LNCaP clone FGC (cell line): ENCODE measurements around the gene TNFRSF19.

Experiments
- DNase-seq: peaks from one replicate; pipeline ENCODE4 v3.0.0-alpha.2; 2011; ENCODE audit warnings: low read depth
- H3K4me3 ChIP-seq: 2 replicates; pipeline ENCODE4 v1.5.1; 2011; ENCODE audit warnings: mild to moderate bottlenecking, low read depth, low read length, control low read depth
- TF ChIP-seq, protein P1 (sequence below): IDR thresholded peaks from 2 replicates; pipeline ENCODE4 v1.5.1; 2012; ENCODE audit warnings: mild to moderate bottlenecking; ENCODE audit not compliant: control insufficient read depth, insufficient read depth; ENCODE audit errors: extremely low read depth

The TNFRSF19 gene

DNA sequence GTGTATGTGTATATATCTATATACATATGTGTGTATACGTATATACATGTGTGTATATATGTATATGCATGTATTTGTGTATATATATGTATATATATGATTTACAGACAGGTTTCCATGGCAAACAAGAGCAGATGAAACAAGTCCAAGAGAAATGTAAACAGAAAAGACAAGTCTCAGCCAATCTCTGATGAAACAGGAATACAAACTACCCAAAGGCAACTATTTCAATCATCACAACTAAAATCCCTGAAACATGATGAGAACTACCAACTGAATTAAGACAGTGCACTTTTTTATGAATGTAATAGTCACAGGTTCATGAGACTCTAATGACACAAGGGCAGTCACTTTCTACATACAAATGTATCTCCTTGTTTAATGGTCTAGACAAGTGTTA lies 140.2 kb downstream of the TNFRSF19 start:
- TF ChIP-seq, protein P1, sequence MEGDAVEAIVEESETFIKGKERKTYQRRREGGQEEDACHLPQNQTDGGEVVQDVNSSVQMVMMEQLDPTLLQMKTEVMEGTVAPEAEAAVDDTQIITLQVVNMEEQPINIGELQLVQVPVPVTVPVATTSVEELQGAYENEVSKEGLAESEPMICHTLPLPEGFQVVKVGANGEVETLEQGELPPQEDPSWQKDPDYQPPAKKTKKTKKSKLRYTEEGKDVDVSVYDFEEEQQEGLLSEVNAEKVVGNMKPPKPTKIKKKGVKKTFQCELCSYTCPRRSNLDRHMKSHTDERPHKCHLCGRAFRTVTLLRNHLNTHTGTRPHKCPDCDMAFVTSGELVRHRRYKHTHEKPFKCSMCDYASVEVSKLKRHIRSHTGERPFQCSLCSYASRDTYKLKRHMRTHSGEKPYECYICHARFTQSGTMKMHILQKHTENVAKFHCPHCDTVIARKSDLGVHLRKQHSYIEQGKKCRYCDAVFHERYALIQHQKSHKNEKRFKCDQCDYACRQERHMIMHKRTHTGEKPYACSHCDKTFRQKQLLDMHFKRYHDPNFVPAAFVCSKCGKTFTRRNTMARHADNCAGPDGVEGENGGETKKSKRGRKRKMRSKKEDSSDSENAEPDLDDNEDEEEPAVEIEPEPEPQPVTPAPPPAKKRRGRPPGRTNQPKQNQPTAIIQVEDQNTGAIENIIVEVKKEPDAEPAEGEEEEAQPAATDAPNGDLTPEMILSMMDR = no peak
- no peak overlapping the region for H3K4me3 ChIP-seq
- DNase-seq = no peak

DNA sequence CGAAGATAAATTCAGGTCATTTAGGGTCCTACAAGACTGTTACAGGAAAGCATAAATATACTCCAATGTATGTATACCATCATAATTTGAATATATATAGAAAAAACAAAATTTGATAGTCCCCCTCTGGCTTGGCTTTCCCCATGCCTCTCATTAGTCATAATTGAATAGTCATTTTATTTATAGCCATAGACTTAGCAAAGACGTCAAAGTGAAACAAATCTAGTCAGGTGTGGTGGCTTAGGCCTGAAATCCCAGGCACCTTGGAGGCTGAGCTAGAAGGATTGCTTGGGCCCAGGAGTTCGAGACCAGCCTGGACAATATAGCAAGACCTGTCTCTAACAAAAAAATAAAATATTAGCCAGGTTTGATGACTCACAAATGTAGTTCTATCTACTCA lies 141.1 kb downstream of the TNFRSF19 start:
- TF ChIP-seq, protein P1 = no peak
- H3K4me3 ChIP-seq = no peak overlapping the region
- DNase-seq = no peak

DNA sequence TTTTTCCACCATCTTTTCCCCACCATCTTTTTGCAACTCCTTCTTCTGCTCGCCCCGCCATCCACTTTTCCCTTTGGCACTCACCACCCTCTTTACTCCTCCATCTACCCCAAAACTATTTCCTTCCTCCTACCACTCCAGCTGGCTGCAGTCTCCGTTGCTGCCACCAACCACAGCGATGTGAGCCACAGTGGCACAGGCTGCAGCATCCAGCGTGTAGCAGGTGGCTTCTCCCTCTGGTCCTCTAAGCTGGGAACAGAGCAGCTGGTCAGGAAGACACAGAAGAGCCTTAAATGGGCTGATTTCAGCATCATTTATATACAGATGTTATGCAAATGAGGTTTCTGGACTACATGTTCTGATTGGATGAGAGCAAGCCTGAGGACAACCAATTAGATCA lies 144.5 kb downstream of the TNFRSF19 start:
- TF ChIP-seq, protein P1 = no peak
- H3K4me3 ChIP-seq = no peak overlapping the region
- DNase-seq = no peak

DNA sequence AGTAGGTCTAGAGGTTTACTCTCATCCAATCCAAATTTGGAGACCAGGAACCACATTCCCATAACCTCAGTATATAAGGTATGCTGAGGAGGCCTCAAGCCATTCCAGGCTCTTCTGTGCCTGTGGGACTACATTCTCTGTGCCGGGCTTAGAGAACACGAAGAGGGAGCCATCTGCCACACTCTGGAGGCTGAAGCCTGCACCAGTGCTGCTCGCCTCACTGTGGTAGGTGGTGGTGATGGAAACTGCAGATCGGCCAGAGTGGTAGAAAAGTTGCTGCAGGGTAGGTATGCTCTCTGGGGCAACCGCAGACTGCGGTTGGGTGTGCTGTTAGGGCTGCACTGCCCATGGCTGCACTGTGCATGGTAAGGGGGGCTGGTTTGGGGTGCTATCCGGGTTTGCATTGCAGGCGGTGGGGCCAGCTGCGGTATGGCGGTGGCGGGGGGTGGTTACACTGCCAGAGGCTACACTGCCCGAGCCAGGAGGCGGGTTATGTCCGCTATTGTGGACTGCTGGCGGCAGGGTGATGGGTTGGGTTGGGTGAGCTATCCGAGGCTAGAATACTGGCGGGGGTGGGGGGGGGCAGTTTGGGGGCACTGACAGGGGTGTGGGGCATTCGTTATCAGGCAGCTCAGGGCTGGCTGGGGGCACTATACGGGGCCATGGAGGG lies 145.0 kb downstream of the TNFRSF19 start:
- H3K4me3 ChIP-seq = no peak overlapping the region
- DNase-seq = no peak

DNA sequence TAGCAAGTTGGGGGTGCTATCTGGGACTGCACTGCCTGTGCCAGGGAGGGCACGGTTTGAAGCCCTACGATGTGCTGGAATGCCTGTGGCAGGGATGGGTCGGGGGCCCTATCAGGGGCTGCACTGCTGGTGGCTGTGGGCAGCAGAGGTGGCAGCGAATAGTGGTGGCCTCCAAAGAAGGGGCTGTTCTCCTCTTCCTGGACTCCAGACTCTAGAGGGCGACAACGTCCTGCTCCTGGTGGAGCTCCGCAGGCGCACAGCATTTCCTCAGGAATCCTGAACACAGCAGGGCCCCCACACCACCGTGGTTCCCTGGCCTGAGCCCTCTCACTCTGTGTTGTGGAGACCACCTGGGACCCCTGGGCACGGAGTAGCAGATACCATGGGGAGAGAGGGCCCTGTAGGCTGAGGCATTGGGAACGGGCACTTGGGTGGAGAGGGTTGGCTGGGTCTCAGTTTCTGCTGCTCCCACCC lies 145.6 kb downstream of the TNFRSF19 start:
- no peak for DNase-seq
- TF ChIP-seq, protein P1 = 0 out of 2 replicates have a peak, but pooled peaks have one; percentile 18
- H3K4me3 ChIP-seq = no peak overlapping the region

More for the DNA sequence above, 145.0 kb downstream of the TNFRSF19 start:
- TF ChIP-seq, protein P1 = no peak

DNA sequence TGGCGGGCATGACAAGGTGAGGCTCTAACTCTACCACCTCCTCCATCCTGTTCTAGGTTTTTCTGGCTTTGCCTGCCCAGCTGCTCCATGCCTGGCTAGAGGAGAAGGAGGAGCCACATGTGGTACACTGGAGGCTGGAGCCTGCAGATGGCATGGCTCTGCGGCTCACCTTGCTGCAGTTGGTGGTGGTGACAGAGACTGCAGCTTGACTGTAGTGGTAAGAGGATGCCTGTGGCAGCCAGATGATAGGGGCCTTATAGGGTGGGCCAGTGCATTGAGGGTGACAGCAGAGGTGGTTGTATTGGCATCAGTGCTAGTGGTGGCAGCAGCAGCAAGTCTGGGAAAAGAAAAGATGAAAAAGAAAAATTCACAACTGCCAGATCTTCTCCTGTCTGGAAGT lies 146.2 kb downstream of the TNFRSF19 start:
- no peak overlapping the region for H3K4me3 ChIP-seq
- TF ChIP-seq, protein P1 = no peak
- DNase-seq = no peak

DNA sequence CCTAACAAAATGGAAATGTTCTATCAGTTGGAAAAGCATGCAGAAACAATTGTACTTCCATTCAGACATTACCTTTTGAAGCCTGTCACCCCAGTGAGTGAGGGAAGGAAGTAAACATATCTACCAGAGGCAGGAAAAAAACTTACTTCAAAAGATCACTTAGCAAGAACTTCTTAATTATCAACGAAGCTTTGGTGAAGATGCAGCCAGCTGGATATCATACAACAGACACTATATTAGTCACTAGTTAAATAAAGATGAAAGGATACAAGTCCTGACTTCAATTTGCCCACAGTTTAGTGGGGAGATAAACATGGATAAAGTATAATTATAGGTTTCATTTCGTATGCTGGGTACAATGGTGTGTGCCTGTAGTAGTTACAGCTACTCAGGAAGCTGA lies 148.8 kb downstream of the TNFRSF19 start:
- TF ChIP-seq, protein P1 = no peak
- no peak for DNase-seq
- no peak overlapping the region for H3K4me3 ChIP-seq
